Neural cell (in vitro differentiated cells): ENCODE data around the gene SERAC1. TPM values are rescaled to one million over a fixed set of nuclear protein-coding genes. Genes with fewer than 3 reads are reported as not detected.

Experiments
- H2AFZ ChIP-seq: fragments of 200-600, 300-800 bp; sonication (generic), shearing (Covaris generic); 2 replicates; pipeline ENCODE4 v1.6.0; 2014; ENCODE audit warnings: low read depth, mild to moderate bottlenecking, antibody characterized with exemption, low read length, moderate library complexity
- H3F3A ChIP-seq: fragments of 200-600 bp; shearing (Covaris generic); 2 replicates; pipeline ENCODE4 v1.6.1; 2016; ENCODE audit warnings: mild to moderate bottlenecking, moderate library complexity, mixed read lengths, antibody characterized with exemption, low read length; ENCODE audit not compliant: insufficient read depth, poor library complexity, severe bottlenecking
- H3K27ac ChIP-seq: fragments of 200-600, 300-800 bp; sonication (generic), shearing (Covaris generic); 2 replicates; pipeline ENCODE4 v1.5.1; 2014; ENCODE audit warnings: mild to moderate bottlenecking, low read length, moderate library complexity
- H3K27me3 ChIP-seq: fragments of 300-800, 200-600 bp; sonication (generic), shearing (Covaris generic); 2 replicates; pipeline ENCODE4 v1.6.0; 2014; ENCODE audit warnings: mild to moderate bottlenecking, low read depth, low read length, moderate library complexity; ENCODE audit not compliant: insufficient read depth
- H3K36me3 ChIP-seq: fragments of 300-800, 200-600 bp; sonication (generic), shearing (Covaris generic); 2 replicates; pipeline ENCODE4 v1.5.1; 2014; ENCODE audit warnings: mild to moderate bottlenecking, antibody characterized with exemption, low read length, moderate library complexity; ENCODE audit not compliant: insufficient read depth
- H3K4me2 ChIP-seq: fragments of 300-800, 200-600 bp; sonication (generic), shearing (Covaris generic); 2 replicates; pipeline ENCODE4 v1.6.0; 2014; ENCODE audit warnings: mild to moderate bottlenecking, low read length
- H3K4me3 ChIP-seq: fragments of 300-800, 200-600 bp; sonication (generic), shearing (Covaris generic); 2 replicates; pipeline ENCODE4 v1.5.1; 2014; ENCODE audit warnings: mild to moderate bottlenecking, low read length, moderate library complexity
- H3K79me2 ChIP-seq: fragments of 200-600 bp; shearing (Covaris generic); replicated peaks from 2 replicates; pipeline ENCODE4 v1.6.0; 2014; ENCODE audit warnings: mild to moderate bottlenecking, low read length, moderate library complexity; ENCODE audit not compliant: insufficient read depth
- H3K9ac ChIP-seq: fragments of 300-800, 200-600 bp; sonication (generic), shearing (Covaris generic); 2 replicates; pipeline ENCODE4 v1.6.1; 2016; ENCODE audit warnings: mild to moderate bottlenecking, low read length, mixed read lengths
- H3K9me2 ChIP-seq: fragments of 200-600 bp; shearing (Covaris generic); 2 replicates; pipeline ENCODE4 v1.6.1; 2016; ENCODE audit warnings: mild to moderate bottlenecking, low read length, mixed read lengths; ENCODE audit not compliant: insufficient read depth
- H3K9me3 ChIP-seq: fragments of 200-600, 300-800 bp; sonication (generic), shearing (Covaris generic); 2 replicates; pipeline ENCODE4 v1.6.1; 2016; ENCODE audit warnings: mild to moderate bottlenecking, mixed run types, low read length, moderate library complexity, mixed read lengths
- H4K20me1 ChIP-seq: fragments of 200-600 bp; shearing (Covaris generic); 2 replicates; pipeline ENCODE4 v1.6.1; 2016; ENCODE audit warnings: mild to moderate bottlenecking, mixed run types; ENCODE audit not compliant: insufficient read depth
- CTCF ChIP-seq: fragments of 450-650 bp; IDR thresholded peaks from 2 replicates; pipeline ENCODE4 v1.5.1; 2014; ENCODE audit warnings: antibody characterized with exemption, mild to moderate bottlenecking, moderate library complexity; ENCODE audit not compliant: poor library complexity, severe bottlenecking
- EP300 ChIP-seq: fragments of 450-650 bp; conservative IDR thresholded peaks from 2 replicates; pipeline ENCODE4 v1.6.1; 2014; ENCODE audit warnings: antibody characterized with exemption, mild to moderate bottlenecking, moderate library complexity; ENCODE audit not compliant: poor library complexity, severe bottlenecking
- EZH2 ChIP-seq: fragments of 200-600, 300-800 bp; shearing (Covaris generic), sonication (generic); IDR thresholded peaks from 2 replicates; pipeline ENCODE4 v1.6.1; 2014; ENCODE audit warnings: antibody characterized with exemption, low read length, borderline replicate concordance, mild to moderate bottlenecking; ENCODE audit not compliant: insufficient read depth, poor library complexity, severe bottlenecking
- MXI1 ChIP-seq: fragments of 450-650 bp; conservative IDR thresholded peaks from 2 replicates; pipeline ENCODE4 v1.6.1; 2014; ENCODE audit warnings: antibody characterized with exemption, mild to moderate bottlenecking; ENCODE audit not compliant: poor library complexity, severe bottlenecking
- POLR2AphosphoS5 ChIP-seq: IDR thresholded peaks from 2 replicates; pipeline ENCODE4 v1.6.1; 2012
- RAD21 ChIP-seq: fragments of 450-650 bp; conservative IDR thresholded peaks from 2 replicates; pipeline ENCODE4 v1.6.1; 2014; ENCODE audit warnings: antibody characterized with exemption, mild to moderate bottlenecking, moderate library complexity
- REST ChIP-seq: IDR thresholded peaks from 2 replicates; pipeline ENCODE4 v1.6.1; 2012; ENCODE audit warnings: borderline replicate concordance
- SMC3 ChIP-seq: fragments of 450-650 bp; conservative IDR thresholded peaks from 2 replicates; pipeline ENCODE4 v1.6.1; 2014; ENCODE audit warnings: antibody characterized with exemption, mild to moderate bottlenecking, moderate library complexity; ENCODE audit not compliant: poor library complexity
- TAF1 ChIP-seq: IDR thresholded peaks from 2 replicates; pipeline ENCODE4 v1.6.1; 2012; ENCODE audit warnings: low read depth
- polyA plus RNA-seq: library from polyadenylated mRNA; depleted of rRNA; stranded (reverse); fragments of >200 nt; gene quantifications from 2 replicates; pipeline ENCODE4 v1.2.3, GENCODE V29; 2014

SERAC1 gene
- polyA plus RNA-seq, 1 donor from 2014 or later: 22.2 TPM

GRCh38 chr6:158111987-158112386 lies 56.1 kb downstream of the SERAC1 start:
- no peaks in the 10 kb centered on the region for H3K9me3 ChIP-seq
- no peaks in the 10 kb centered on the region for H3K9me2 ChIP-seq
- H3F3A ChIP-seq: no peaks in the 10 kb centered on the region
- no peak overlapping the region for H3K9ac ChIP-seq
- H3K4me2 ChIP-seq: no peak overlapping the region
- H3K27ac ChIP-seq: no peak overlapping the region
- no peaks in the 10 kb centered on the region for H3K27me3 ChIP-seq
- no peaks in the 10 kb centered on the region for H3K79me2 ChIP-seq
- no peak overlapping the region for H3K4me3 ChIP-seq
- peaks cover 8% of the 10 kb centered on the region for H3K36me3 ChIP-seq
- no peaks in the 10 kb centered on the region for H4K20me1 ChIP-seq
- TF ChIP-seq EP300: no peak
- no peak for TF ChIP-seq REST
- no peak for TF ChIP-seq SMC3
- no peak for TF ChIP-seq EZH2
- no peak for TF ChIP-seq TAF1
- TF ChIP-seq RAD21: no peak
- no peak overlapping the region for H2AFZ ChIP-seq

GRCh38 chr6:158110986-158111385 lies 57.1 kb downstream of the SERAC1 start:
- Histone ChIP-seq H3K4me2 (no peak overlapping the region), H3K79me2 (no peaks in the 10 kb centered on the region), H3K27me3 (no peaks in the 10 kb centered on the region), H2AFZ (no peak overlapping the region), H3K9me3 (no peaks in the 10 kb centered on the region), H4K20me1 (no peaks in the 10 kb centered on the region), H3F3A (no peaks in the 10 kb centered on the region), H3K9ac (no peak overlapping the region), H3K9me2 (no peaks in the 10 kb centered on the region), H3K4me3 (no peak overlapping the region), H3K27ac (no peak overlapping the region), H3K36me3 (peaks cover 7% of the 10 kb centered on the region)
- TF ChIP-seq MXI1 (no peak), EP300 (no peak), REST (no peak), RAD21 (no peak), POLR2AphosphoS5 (no peak), CTCF (no peak)
